OCI-LY1 (cell line): ENCODE results near the gene DCTN3.

Source experiments
- H2AFZ ChIP-seq: fragments of 200-600 bp; sonication (generic), shearing (Covaris generic); 2 replicates; pipeline ENCODE4 v1.6.0; 2014; ENCODE audit warnings: antibody characterized with exemption, mild to moderate bottlenecking, low read length
- H3F3A ChIP-seq: fragments of 200-600 bp; sonication (generic), shearing (Covaris generic); 2 replicates; pipeline ENCODE4 v1.6.0; 2014; ENCODE audit warnings: mild to moderate bottlenecking, antibody characterized with exemption, low read length, moderate library complexity; ENCODE audit not compliant: insufficient read depth
- H3K27ac ChIP-seq: fragments of 200-600 bp; sonication (generic); 2 replicates; pipeline ENCODE4 v1.5.1; 2014; ENCODE audit warnings: low read length, mixed run types, mild to moderate bottlenecking, low read depth; ENCODE audit not compliant: poor library complexity, severe bottlenecking
- H3K27me3 ChIP-seq: fragments of 200-600 bp; sonication (generic); 2 replicates; pipeline ENCODE4 v1.6.0; 2014; ENCODE audit warnings: antibody characterized with exemption, mild to moderate bottlenecking, low read length, moderate library complexity; ENCODE audit not compliant: insufficient read depth
- H3K36me3 ChIP-seq: fragments of 200-600 bp; sonication (generic); 2 replicates; pipeline ENCODE4 v1.6.1; 2014; ENCODE audit warnings: mild to moderate bottlenecking, antibody characterized with exemption, low read length, moderate library complexity, mixed read lengths; ENCODE audit not compliant: insufficient read depth
- H3K4me1 ChIP-seq: fragments of 200-600 bp; sonication (generic); 2 replicates; pipeline ENCODE4 v1.5.1; 2014; ENCODE audit warnings: mild to moderate bottlenecking, low read length, moderate library complexity; ENCODE audit not compliant: insufficient read depth, severe bottlenecking
- H3K4me2 ChIP-seq: fragments of 200-600 bp; sonication (generic), shearing (Covaris generic); 2 replicates; pipeline ENCODE4 v1.6.1; 2014; ENCODE audit warnings: low read length
- H3K4me3 ChIP-seq: fragments of 200-600 bp; sonication (generic); 2 replicates; pipeline ENCODE4 v1.5.1; 2014; ENCODE audit warnings: low read length, low read depth, mild to moderate bottlenecking, mixed read lengths; ENCODE audit not compliant: poor library complexity, severe bottlenecking
- H3K79me2 ChIP-seq: fragments of 200-600 bp; shearing (Covaris generic); 2 replicates; pipeline ENCODE4 v1.6.1; 2016; ENCODE audit warnings: mixed run types, low read length, mixed read lengths; ENCODE audit not compliant: insufficient read depth
- H3K9ac ChIP-seq: fragments of 200-600 bp; sonication (generic), shearing (Covaris generic); 2 replicates; pipeline ENCODE4 v1.6.1; 2014; ENCODE audit warnings: mild to moderate bottlenecking, low read length, mixed read lengths
- H3K9me2 ChIP-seq: fragments of 200-600 bp; sonication (generic), shearing (Covaris generic); 2 replicates; pipeline ENCODE4 v1.6.1; 2014; ENCODE audit warnings: low read depth, mild to moderate bottlenecking, low read length, mixed read lengths
- H3K9me3 ChIP-seq: fragments of 200-600 bp; shearing (Covaris generic); 2 replicates; pipeline ENCODE4 v1.6.1; 2014; ENCODE audit warnings: low read length, mixed read lengths
- H4K20me1 ChIP-seq: fragments of 200-600 bp; sonication (generic), shearing (Covaris generic); 2 replicates; pipeline ENCODE4 v1.6.0; 2016; ENCODE audit warnings: mild to moderate bottlenecking, low read length; ENCODE audit not compliant: insufficient read depth
- EZH2 ChIP-seq: fragments of 200-600 bp; sonication (generic), shearing (Covaris generic); IDR thresholded peaks from 2 replicates; pipeline ENCODE4 v1.8.0; 2017; ENCODE audit warnings: borderline replicate concordance, mixed run types, mild to moderate bottlenecking, antibody characterized with exemption, low read length, moderate library complexity, mixed read lengths
- TF ChIP-seq, protein P1 (sequence below): fragments of 200-600 bp; sonication (generic), shearing (Covaris generic); IDR thresholded peaks from 2 replicates; pipeline ENCODE4 v1.5.1; 2017; ENCODE audit warnings: mild to moderate bottlenecking, antibody characterized with exemption, low read length, moderate library complexity, mixed read lengths

Gene DCTN3

DNA sequence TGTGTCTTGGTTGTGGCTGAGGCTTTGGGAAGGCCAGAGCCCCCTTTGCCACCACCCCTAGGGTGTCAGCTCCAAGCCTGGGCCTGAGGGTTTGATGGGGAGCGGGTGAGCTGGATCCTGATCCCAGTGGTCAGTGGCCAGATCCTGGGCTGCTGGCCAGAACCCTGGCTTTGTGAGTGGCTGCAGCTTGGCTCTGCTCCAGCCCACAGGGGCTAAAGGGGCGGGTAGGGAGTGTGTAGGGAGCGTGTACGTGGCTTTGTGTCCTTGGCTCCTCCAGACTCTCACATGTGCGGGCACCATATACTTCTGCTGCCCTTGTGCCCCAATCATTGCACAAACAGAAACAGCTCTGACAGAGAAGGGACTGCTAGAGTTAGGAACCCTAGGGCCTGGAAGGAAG, 30.5 kb upstream of the DCTN3 start:
- Histone ChIP-seq H3F3A (no peaks in the 10 kb centered on the region), H3K4me3 (no peak overlapping the region), H2AFZ (no peak overlapping the region), H3K9me3 (no peaks in the 10 kb centered on the region), H4K20me1 (no peaks in the 10 kb centered on the region), H3K27ac (no peak overlapping the region), H3K36me3 (peaks cover 35% of the 10 kb centered on the region), H3K79me2 (no peaks in the 10 kb centered on the region), H3K9ac (no peak overlapping the region), H3K4me1 (peaks cover 29% of the 10 kb centered on the region), H3K4me2 (no peak overlapping the region), H3K9me2 (no peaks in the 10 kb centered on the region), H3K27me3 (no peaks in the 10 kb centered on the region)
- no peak for TF ChIP-seq EZH2
- TF ChIP-seq, protein P1, sequence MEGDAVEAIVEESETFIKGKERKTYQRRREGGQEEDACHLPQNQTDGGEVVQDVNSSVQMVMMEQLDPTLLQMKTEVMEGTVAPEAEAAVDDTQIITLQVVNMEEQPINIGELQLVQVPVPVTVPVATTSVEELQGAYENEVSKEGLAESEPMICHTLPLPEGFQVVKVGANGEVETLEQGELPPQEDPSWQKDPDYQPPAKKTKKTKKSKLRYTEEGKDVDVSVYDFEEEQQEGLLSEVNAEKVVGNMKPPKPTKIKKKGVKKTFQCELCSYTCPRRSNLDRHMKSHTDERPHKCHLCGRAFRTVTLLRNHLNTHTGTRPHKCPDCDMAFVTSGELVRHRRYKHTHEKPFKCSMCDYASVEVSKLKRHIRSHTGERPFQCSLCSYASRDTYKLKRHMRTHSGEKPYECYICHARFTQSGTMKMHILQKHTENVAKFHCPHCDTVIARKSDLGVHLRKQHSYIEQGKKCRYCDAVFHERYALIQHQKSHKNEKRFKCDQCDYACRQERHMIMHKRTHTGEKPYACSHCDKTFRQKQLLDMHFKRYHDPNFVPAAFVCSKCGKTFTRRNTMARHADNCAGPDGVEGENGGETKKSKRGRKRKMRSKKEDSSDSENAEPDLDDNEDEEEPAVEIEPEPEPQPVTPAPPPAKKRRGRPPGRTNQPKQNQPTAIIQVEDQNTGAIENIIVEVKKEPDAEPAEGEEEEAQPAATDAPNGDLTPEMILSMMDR: no peak

DNA sequence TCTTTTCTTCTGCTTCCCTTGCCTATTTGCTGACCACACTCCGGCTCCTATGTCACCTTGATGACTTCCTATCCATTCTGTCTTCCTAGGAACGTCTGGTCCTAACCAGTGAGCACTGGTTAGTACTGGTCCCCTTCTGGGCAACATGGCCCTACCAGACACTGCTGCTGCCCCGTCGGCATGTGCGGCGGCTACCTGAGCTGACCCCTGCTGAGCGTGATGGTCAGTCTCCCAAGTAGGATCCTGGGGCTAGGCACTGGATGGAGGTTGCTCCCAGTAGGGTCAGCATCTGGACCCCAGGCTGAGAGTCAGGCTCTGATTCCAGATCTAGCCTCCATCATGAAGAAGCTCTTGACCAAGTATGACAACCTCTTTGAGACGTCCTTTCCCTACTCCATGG, 28.4 kb upstream of the DCTN3 start:
- no peaks in the 10 kb centered on the region for H3K9me3 ChIP-seq
- peaks cover 35% of the 10 kb centered on the region for H3K36me3 ChIP-seq
- H3K27me3 ChIP-seq: no peaks in the 10 kb centered on the region
- no peak overlapping the region for H2AFZ ChIP-seq
- H3K4me1 ChIP-seq: peaks cover 29% of the 10 kb centered on the region
- no peaks in the 10 kb centered on the region for H3K79me2 ChIP-seq
- H3K9ac ChIP-seq: no peak overlapping the region
- no peaks in the 10 kb centered on the region for H3K9me2 ChIP-seq
- no peak for TF ChIP-seq EZH2
- TF ChIP-seq, protein P1: no peak
- no peak overlapping the region for H3K4me2 ChIP-seq
- no peak overlapping the region for H3K4me3 ChIP-seq
- no peak overlapping the region for H3K27ac ChIP-seq
- H4K20me1 ChIP-seq: no peaks in the 10 kb centered on the region
- no peaks in the 10 kb centered on the region for H3F3A ChIP-seq

DNA sequence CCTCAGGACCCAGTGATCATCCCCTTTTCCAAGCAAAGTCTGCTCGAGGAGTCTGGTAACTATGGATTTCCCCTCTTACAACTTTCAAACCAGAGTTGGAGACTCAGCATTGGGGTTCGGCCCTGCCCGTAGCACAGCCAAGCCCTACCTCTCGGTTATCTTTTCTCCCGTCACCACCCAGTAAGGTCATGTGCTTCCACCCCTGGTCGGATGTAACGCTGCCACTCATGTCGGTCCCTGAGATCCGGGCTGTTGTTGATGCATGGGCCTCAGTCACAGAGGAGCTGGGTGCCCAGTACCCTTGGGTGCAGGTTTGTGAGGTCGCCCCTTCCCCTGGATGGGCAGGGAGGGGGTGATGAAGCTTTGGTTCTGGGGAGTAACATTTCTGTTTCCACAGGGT, 27.4 kb upstream of the DCTN3 start:
- Histone ChIP-seq H3K79me2 (no peaks in the 10 kb centered on the region), H3K36me3 (peaks cover 35% of the 10 kb centered on the region), H3K4me3 (peak overlapping the region; percentile 77), H3K27ac (no peak overlapping the region), H2AFZ (no peak overlapping the region), H3F3A (no peaks in the 10 kb centered on the region), H3K9ac (peak overlapping the region; percentile 87), H3K27me3 (no peaks in the 10 kb centered on the region), H3K9me2 (no peaks in the 10 kb centered on the region), H4K20me1 (no peaks in the 10 kb centered on the region), H3K9me3 (no peaks in the 10 kb centered on the region), H3K4me1 (peaks cover 29% of the 10 kb centered on the region), H3K4me2 (peak overlapping the region; percentile 87)
- TF ChIP-seq, protein P1: no peak
- TF ChIP-seq EZH2: no peak
